Activated naive CD4-positive, alpha-beta T cell treated with Interleukin-2 at 50 U/mL for 16 hours (primary cell): ENCODE measurements around the gene PCNX1.
A peak's percentile ranks its signal among the peaks of the same experiment; 100 is the strongest.

Source experiments
- DNase-seq: peaks from one replicate; pipeline ENCODE4 v3.0.0-alpha.2; 2020

PCNX1 gene

GRCh38 chr14:70889555-70889954, 17.7 kb upstream of the PCNX1 start:
- no peak for DNase-seq

DNA sequence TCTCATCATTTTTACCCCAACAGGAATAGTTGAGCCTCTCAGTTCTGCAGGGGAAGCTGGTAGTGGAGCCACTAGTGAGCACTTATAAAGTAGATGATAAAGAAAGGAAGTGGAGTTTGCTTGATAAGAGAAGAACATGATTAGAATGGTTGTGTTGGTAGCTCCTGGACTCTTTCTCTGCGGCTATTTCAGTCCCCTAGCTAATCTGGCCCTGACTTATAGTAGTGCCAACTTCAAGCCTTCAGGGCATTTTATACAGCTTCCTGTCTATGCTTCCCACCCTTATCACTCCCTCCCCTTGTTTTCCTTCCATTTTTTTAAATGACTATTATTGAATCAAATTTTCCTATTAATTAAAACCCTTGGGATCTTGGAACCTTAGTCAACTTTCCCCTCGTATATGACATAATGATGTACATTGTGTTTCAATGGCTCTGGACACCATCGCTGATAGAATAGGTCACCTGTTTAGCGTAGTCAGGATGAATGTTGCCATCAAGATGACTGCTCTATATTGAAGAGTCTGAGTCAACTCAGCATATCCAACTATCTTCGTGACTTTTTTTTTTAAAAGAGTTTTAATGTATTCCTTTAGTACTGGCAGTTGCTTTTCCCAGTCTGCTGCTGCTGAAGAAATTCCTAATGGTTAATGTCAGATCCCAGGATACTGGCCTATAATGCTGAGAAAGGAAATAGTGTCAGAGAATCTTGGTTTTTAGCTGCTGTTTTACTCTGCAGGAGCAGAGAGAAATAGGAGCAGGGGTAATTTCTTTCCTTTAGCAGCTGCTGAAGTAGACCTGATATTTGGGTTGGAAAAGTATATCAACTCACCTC, 16.2 kb upstream of the PCNX1 start:
- no peak for DNase-seq

DNA sequence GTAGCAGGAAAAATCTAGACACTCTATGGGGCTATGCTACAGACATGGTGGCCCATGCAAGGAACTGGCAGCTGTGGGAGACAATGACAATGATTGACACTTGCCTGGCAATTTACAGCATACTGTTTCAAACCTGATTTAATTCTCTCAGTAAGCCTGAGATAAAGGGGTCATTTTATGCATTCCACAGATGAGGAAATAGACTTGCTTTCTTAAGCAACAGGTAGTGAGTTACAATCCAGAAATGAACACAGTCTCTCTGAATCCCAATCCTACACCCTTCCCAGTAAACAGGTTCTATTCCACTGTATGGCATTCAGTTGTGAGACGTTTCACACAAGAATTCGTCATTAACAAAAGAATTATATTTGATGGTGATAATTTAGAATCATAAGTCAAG, 15.5 kb upstream of the PCNX1 start:
- no peak for DNase-seq

DNA sequence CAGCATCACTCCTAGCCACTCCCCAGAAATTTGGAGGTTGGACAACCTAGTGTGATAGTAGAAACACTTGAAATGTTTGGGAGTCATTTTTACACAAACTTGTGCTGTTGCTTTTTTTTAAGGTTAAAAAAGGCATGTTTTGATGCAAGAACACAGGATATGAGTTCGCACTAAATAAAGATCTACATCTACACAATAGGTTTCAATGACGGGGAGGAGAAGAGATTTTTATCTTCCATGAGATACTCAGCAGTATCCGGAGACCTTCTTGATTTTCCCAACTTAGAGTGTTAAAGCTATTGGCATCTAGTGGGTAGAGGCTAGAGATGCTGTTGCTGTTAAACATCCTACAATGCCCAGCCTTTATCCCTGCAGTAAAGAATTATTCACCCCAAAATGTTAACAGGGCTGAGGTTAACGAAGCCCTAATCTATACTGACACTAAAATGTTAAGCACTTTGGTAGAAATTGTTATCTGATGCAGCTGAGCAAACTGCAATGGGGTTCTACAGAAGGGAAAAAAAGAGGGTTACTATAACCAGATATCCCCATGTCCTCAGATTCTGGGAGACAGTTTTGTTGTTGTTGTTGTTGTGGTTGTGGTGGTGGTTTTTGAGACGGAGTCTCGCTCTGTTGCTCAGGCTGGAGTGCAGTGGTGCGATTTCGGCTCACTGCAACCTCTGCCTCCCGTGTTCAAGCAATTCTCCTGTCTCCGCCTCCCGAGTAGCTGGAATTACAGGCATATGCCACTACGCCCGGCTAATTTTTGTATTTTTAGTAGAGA, 14.0 kb upstream of the PCNX1 start:
- no peak for DNase-seq

- DNase-seq, result peak; percentile 27
Observed at GRCh38 chr14:70893858-70894291, 13.4 kb upstream of the PCNX1 start.

DNA sequence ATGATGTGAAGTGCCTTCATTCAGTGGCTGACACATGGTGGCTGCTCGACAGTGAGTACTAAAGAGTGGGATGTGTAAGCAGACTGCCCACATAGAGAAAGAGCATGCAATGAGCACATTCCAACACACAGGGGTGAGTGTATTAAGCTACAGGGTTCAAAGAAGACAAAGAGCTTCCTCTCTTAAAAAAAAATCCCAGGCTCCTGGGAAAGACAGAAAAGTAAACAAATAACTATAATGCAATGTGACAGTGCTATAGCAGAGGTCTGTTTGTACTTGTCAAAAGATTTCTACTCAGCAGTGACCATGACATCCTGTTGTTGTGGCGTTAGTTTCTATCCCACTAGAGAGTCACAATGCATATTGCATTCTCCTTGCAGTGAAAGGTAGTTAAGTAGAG, 12.4 kb upstream of the PCNX1 start:
- no peak for DNase-seq

- no peak for DNase-seq
Observed at GRCh38 chr14:70896317-70896716, 10.9 kb upstream of the PCNX1 start.

- no peak for DNase-seq
Observed at GRCh38 chr14:70896981-70897380, 10.3 kb upstream of the PCNX1 start.

DNA sequence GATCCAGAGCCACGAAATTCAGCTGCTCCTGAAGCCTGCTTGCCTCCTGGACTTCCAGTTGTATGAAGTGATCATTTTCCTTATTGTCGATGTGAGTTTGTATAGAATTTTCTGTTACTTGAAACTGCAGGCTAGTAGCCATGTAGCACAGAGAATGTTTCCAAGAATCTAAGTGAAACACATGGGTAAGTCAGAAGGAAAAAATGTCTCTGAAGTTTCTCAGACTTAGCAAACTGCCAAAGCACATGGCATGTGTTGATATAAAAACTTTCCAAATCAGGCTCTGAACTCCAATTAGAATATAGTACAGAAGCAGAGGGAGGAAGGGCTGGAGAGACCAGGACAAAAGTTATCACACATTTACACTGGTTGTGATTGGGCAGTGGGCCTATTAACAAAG, 9.8 kb upstream of the PCNX1 start:
- DNase-seq, result no peak

GRCh38 chr14:70898111-70898745, 9.0 kb upstream of the PCNX1 start:
- DNase-seq, result no peak

DNA sequence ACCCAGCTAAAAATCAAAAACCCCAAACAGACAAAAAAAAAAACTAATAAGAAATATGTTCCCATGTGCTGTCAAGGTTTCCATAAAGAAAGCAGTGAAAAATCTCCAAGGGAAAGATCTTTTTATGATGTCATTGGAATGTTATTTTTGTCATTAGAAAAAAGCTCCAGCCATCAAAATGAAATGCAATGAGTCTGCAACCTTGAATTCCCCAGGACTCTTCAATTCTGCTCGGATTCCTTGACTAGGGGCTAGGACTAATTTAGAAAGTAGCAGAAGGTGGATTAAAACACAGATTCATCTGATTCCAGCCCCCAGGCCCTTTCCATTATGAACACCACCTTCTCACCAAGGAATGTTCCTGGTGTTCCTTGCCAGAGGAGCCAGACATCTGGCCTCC, 6.0 kb upstream of the PCNX1 start:
- DNase-seq, result no peak

DNA sequence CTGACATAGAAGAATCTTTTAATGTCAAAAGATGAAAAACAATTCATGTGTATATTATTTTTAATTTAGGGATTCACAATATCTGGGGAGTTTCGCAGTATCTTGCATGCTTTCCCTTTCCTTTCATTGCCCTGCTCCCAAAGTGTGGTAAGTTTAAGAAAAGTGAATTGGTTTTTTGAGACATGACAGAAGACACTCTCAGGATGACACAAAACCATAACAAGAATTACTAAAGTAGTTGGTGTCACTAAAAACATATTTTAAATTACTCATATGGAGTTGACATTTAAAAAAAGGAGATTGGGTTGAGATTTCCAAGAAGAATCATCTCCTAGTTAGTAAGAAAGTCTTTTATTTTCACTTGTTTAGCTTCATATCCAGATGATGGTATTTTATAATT, 5.1 kb upstream of the PCNX1 start:
- no peak for DNase-seq

GRCh38 chr14:70904373-70904772, 2.9 kb upstream of the PCNX1 start:
- no peak for DNase-seq

DNA sequence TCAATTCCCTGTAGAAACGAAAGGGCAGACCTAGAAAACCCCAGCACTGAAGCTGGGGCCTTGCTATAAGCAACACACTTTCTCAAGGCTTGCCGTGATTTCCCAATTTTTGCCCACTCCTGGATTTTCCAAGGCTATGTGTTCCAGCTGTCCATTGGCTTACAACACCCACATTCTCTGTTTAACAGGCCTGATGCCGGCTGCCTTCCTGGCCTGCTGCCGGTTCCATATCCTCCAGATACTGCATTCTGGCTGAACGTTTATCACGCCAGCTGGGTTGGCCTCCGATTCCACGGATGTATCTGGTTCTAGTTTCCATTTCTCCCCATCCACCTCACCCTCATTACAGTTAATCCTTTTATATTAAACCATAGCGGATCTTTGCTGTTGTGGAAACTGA, 2.0 kb upstream of the PCNX1 start:
- DNase-seq, result no peak

- no peak for DNase-seq
Observed at GRCh38 chr14:70906793-70907175, 475 bp upstream of the PCNX1 start.

GRCh38 chr14:70907996-70908934, 1.0 kb downstream of the PCNX1 start:
- DNase-seq, result peak; percentile 64

DNA sequence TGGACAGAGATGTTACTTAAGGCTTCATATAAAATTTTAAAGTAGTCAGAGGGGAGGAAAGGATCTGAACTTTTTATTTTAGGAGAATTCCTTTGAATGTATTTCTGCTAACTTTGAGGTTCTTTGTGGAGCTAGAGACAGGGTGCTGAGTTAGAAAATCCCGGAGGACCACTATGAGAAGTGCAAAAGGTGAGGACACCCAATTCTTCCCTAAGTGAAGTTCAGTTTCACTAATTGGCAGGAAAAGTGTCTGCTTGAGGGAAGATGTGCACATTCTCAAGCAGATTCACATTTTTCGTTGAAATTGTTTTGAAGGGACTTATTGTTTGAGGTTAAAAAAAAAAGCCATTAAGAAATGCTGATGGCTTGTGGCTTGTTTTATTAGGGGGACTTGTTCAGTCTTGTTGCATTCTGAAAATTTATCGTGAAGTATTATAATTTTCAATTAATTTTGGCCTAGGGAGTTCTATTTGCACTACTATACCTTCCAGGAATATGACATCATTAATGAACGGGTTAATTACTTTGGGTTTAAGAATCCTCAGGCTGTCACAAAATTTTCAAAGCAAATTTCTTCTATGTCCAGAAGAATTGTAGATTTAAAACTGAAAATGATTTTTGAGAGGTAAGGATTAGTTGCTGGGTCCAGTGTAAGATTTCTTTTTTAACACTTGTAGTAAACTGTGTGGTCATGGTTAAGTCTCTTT, 1.8 kb downstream of the PCNX1 start:
- DNase-seq, result no peak

DNA sequence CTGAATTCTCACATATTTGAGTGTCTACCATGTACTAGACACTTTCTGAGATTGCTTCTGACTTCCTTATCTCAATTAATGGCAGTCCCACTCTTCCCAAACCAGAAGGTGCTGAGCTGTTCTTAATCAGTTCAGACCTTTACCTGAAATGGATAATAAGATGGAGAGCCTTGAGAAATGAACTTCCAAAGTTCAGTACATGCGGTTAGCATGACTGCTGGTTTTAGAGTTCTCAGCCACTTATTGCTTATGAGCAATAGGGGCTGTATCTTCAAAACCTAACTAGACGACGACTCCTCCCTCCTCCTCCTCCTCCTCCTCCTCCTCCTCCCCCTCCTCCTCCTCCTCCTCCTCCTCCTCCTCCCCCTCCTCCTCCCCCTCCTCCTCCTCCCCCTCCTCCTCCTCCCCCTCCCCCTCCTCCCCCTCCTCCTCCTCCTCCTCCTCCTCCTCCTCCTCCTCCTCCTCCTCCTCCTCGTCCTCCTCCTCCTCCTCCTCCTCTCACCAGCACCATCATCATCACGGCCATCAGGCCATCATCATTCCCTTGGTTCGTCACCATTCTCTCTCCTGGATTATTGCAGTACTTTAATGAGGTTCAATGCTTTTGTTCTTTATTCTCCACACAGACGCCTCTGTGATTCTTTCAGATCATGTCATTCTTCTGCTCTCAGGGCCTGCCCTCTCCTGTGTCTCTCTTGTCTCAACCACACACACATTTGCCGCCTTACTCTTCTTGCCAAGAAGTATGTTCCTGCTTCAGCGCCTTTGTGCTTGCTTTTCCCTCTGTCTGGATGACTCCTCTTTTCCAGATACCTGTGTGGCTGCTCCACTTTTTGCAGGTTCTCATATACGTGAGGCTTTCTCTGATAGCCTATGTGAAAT, 2.7 kb downstream of the PCNX1 start:
- DNase-seq, result peak; percentile 18

GRCh38 chr14:70915415-70915814, 8.2 kb downstream of the PCNX1 start:
- DNase-seq, result no peak

DNA sequence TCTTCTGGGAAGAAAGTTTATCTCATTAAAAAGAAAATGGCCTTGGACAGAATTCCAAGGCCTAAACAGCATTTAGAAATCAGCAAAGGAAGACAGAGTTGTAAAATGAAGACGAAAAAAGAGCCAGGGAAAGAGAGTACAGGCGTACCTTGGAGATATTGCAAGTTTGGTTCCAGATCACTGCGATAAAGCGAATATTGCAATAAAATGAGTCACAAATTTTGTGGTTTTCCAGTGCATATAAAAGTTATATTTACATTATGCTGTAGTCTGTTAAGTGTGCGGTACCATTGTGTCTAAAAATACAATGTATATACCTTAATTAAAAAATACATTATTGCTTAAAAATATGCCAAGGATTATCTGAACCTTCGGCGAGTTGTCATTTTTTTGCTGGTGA, 9.0 kb downstream of the PCNX1 start:
- DNase-seq, result no peak

- no peak for DNase-seq
Observed at GRCh38 chr14:70916799-70917198, 9.5 kb downstream of the PCNX1 start.
